HL-60/S4 treated with retinoic acid at 250 ng/mL for 4 days and 3 days (cell line): ENCODE data around the gene GMCL1.

Experiments
- in situ Hi-C: fragments of 300-500 bp; cut with MboI; formaldehyde crosslinking; loops from 2 replicates; pipeline ENCODE4 v1.7.0; 2022; ENCODE audit warnings: low sequenced_read_pairs

The GMCL1 gene

DNA sequence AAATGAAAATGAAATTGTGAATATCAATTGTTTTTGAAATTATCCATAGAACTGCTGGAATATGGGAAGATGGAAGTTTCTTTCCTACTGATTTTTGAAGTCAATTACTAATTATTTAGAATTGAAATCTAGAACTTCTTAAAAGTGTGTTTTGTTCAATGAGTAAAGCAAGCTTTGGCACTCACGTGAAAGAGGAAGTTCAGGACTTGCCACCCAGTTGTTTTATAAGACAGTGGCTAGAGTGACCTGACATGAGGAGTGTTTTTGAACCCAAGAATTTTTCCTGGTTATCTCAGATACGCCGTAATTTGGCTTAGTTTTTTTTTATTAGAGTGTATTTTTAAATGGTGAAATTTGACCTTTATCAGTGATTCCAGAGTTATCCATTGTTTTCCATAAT is 88.9 kb downstream of the GMCL1 start:
- in situ Hi-C loops = loop anchor here (10.0 to 25.0 kb wide), 4 partner anchors 146 to 719 kb away; partner anchors contain the start of gene SNRPG

DNA sequence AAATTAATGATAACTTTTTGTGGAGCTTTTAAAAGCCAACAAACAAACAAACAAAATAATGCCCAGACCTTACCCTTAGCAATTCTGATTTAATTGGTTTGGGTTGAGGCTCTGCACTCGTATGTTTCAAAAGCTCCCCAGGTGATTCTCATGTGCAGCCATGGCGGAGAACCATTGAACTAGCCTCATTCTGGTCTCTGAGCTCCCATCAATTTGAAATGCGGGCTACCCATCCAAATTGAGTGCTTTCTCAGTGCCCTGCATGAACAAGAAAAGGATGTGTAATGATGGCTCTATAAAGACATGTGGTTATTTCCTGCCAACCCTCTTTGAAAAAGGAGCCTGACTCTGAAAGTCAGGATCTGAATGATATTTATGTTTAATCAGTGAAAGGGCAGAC is 93.7 kb downstream of the GMCL1 start:
- in situ Hi-C loops = loop anchor here (25.0 kb wide), 2 partner anchors 364 to 714 kb away; partner anchors contain the start of gene SNRPG

DNA sequence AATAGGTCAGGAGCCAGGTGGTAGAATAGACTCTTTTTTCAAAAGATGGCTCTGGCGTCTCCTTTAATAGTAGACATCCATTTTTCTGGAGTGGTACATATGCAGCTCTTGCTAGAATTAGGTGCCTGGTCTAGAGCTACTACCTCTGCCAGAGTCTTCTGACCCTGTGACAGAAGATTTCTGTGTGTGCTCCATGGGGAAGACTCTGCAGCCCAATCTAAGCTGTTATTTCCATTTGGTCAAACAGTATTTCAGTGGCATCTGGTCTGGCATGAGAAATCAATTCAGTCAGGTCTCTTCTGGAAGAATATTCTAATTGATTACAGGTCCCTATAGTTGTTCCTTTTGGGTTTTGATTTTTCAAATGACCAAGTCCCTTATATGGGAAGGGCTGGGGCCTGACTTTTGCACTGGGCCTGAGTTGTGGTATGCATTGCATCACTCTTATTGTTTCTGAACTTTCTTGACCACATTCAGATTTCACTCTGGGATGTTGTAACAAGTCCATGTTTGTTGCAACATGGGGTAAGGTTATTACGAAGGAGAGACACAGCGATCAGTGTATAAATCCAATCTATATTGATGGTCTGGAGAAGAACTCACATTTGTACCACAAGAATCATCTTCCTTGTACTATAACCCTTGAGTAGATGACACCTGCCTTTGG is 97.5 kb downstream of the GMCL1 start:
- in situ Hi-C loops = no loop called here
